Muscle layer of duodenum (tissue), 2 donors: ENCODE data around the gene FOXP1.

ENCODE experiments used
- H3K27ac ChIP-seq: one replicate; pipeline ENCODE4 v1.7.0; 2013; ENCODE audit warnings: mild to moderate bottlenecking, low read length
- H3K27me3 ChIP-seq: one replicate; pipeline ENCODE4 v1.7.0; 2013; ENCODE audit warnings: low read depth, mild to moderate bottlenecking, control low read depth, low read length
- H3K36me3 ChIP-seq, 2 donors: one replicate each; pipeline ENCODE4 v1.7.0; 2013; ENCODE audit warnings: low read length in 2 of 2, control low read depth in 1 of 2, mild to moderate bottlenecking in 1 of 2; ENCODE audit not compliant: insufficient read depth in 2 of 2, control insufficient read depth in 1 of 2
- H3K4me1 ChIP-seq, 2 donors: one replicate each; pipeline ENCODE4 v1.7.0; 2013; ENCODE audit warnings: low read length in 2 of 2, mild to moderate bottlenecking in 2 of 2, control low read depth in 1 of 2, moderate library complexity in 1 of 2; ENCODE audit not compliant: insufficient read depth in 2 of 2, control insufficient read depth in 1 of 2
- H3K4me3 ChIP-seq, 2 donors: one replicate each; pipeline ENCODE4 v1.7.0; 2013; ENCODE audit warnings: low read length in 2 of 2, low read depth in 1 of 2, mild to moderate bottlenecking in 1 of 2
- H3K9me3 ChIP-seq, 2 donors: one replicate each; pipeline ENCODE4 v1.7.0; 2013; ENCODE audit warnings: low read length in 2 of 2, control low read depth in 1 of 2, mild to moderate bottlenecking in 1 of 2; ENCODE audit not compliant: control insufficient read depth in 1 of 2
- donor health status: healthy.

Gene FOXP1

GRCh38 chr3:71207632-71208031 is 375.9 kb downstream of the FOXP1 start:
- peaks cover 26 to 49% of the 10 kb centered on the region in 2 donors for H3K4me1 ChIP-seq
- peak overlapping the region; percentile 35 for H3K27ac ChIP-seq

GRCh38 chr3:71206305-71207165 is 377.0 kb downstream of the FOXP1 start:
- peaks cover 26 to 59% of the 10 kb centered on the region in 2 donors for H3K4me1 ChIP-seq
- H3K27me3 ChIP-seq, result no peaks in the 10 kb centered on the region
- no peaks in the 10 kb centered on the region for H3K36me3 ChIP-seq
- no peak overlapping the region for H3K27ac ChIP-seq
- H3K4me3 ChIP-seq, result no peak overlapping the region
- H3K9me3 ChIP-seq, result no peaks in the 10 kb centered on the region

More at GRCh38 chr3:71207632-71208031, 375.9 kb downstream of the FOXP1 start:
- Histone ChIP-seq H3K27me3 (no peaks in the 10 kb centered on the region), H3K4me3 (no peak overlapping the region), H3K36me3 (no peaks in the 10 kb centered on the region), H3K9me3 (no peaks in the 10 kb centered on the region)

- no peaks in the 10 kb centered on the region for H3K27me3 ChIP-seq
- H3K4me3 ChIP-seq, result no peak overlapping the region
- H3K36me3 ChIP-seq, result no peaks in the 10 kb centered on the region
- no peak overlapping the region for H3K27ac ChIP-seq
- H3K9me3 ChIP-seq, result no peaks in the 10 kb centered on the region
- peaks cover 25 to 48% of the 10 kb centered on the region in 2 donors for H3K4me1 ChIP-seq
Measured at GRCh38 chr3:71203727-71204488, 379.6 kb downstream of the FOXP1 start.

- Histone ChIP-seq H3K36me3 (no peaks in the 10 kb centered on the region), H3K27me3 (no peaks in the 10 kb centered on the region), H3K4me1 (peaks cover 16 to 39% of the 10 kb centered on the region in 2 donors), H3K9me3 (no peaks in the 10 kb centered on the region), H3K27ac (no peak overlapping the region), H3K4me3 (no peak overlapping the region)
Measured at GRCh38 chr3:71202848-71203533, 380.5 kb downstream of the FOXP1 start.

- Histone ChIP-seq H3K27ac (no peak overlapping the region), H3K4me1 (peaks cover 12 to 31% of the 10 kb centered on the region in 2 donors), H3K9me3 (no peaks in the 10 kb centered on the region), H3K4me3 (no peak overlapping the region), H3K27me3 (no peaks in the 10 kb centered on the region), H3K36me3 (no peaks in the 10 kb centered on the region)
Measured at GRCh38 chr3:71201939-71202338, 381.6 kb downstream of the FOXP1 start.

- Histone ChIP-seq H3K27me3 (no peaks in the 10 kb centered on the region), H3K4me1 (peaks cover 5 to 18% of the 10 kb centered on the region in 2 donors), H3K9me3 (no peaks in the 10 kb centered on the region), H3K4me3 (no peak overlapping the region), H3K36me3 (no peaks in the 10 kb centered on the region), H3K27ac (no peak overlapping the region)
Measured at GRCh38 chr3:71197841-71198565, 385.5 kb downstream of the FOXP1 start.

GRCh38 chr3:71195492-71195891 is 388.0 kb downstream of the FOXP1 start:
- H3K27me3 ChIP-seq, result no peaks in the 10 kb centered on the region
- no peak overlapping the region for H3K4me3 ChIP-seq
- H3K36me3 ChIP-seq, result no peaks in the 10 kb centered on the region
- H3K4me1 ChIP-seq, result no peaks in the 10 kb centered on the region
- H3K27ac ChIP-seq, result no peak overlapping the region
- H3K9me3 ChIP-seq, result no peaks in the 10 kb centered on the region

GRCh38 chr3:71194785-71195184 is 388.7 kb downstream of the FOXP1 start:
- Histone ChIP-seq H3K36me3 (no peaks in the 10 kb centered on the region), H3K27me3 (no peaks in the 10 kb centered on the region), H3K4me3 (no peak overlapping the region), H3K27ac (no peak overlapping the region), H3K9me3 (no peaks in the 10 kb centered on the region), H3K4me1 (no peaks in the 10 kb centered on the region)

- H3K27ac ChIP-seq, result no peak overlapping the region
- no peak overlapping the region for H3K4me3 ChIP-seq
- no peaks in the 10 kb centered on the region for H3K4me1 ChIP-seq
- H3K27me3 ChIP-seq, result no peaks in the 10 kb centered on the region
- H3K36me3 ChIP-seq, result no peaks in the 10 kb centered on the region
- H3K9me3 ChIP-seq, result no peaks in the 10 kb centered on the region
Measured at GRCh38 chr3:71191031-71191482, 392.5 kb downstream of the FOXP1 start.

- Histone ChIP-seq H3K36me3 (no peaks in the 10 kb centered on the region), H3K27ac (no peak overlapping the region), H3K27me3 (no peaks in the 10 kb centered on the region), H3K4me1 (no peaks in the 10 kb centered on the region), H3K4me3 (no peak overlapping the region), H3K9me3 (no peaks in the 10 kb centered on the region)
Measured at GRCh38 chr3:71189480-71189879, 394.0 kb downstream of the FOXP1 start.
